Activated CD4-positive, alpha-beta T cell treated with anti-CD3 and anti-CD28 coated beads, Interleukin-2, amount 50 U/mL, for 24 hours (primary cell): ENCODE results near the gene TLR6.
"Not testable (repeated sequence)": the region's sequence is repeated elsewhere in the genome, so short reads cannot be mapped to it uniquely, and the experiment has no call there.

Source experiments
- DNase-seq, 2 donors: peaks; one replicate each; pipeline ENCODE4 v3.0.0-alpha.2; 2020; ENCODE audit warnings: low read depth in 1 of 2, low spot score in 1 of 2

Gene TLR6

DNA sequence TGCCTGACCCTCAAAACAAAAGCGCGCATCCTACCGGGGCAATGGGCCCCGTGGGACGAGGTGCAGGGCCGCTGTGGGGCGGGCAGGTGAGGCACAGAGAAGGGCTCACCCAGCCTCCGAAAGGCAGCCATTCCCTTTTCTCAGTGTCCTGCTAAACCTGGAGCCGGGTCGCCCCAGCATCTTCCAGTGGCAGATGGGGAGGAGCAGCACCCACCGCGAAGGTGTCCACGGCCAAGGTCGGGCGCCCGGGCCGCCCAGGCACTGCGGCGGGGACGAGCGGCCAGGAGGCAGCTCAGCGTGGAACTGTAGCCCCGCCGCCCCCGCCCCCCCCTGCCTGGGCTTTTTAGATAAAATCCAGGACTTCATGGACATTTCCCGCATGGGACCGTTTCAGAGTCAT lies 32.9 kb downstream of the TLR6 start:
- DNase-seq = no peak

GRCh38 chr4:38822748-38823303 lies 33.8 kb downstream of the TLR6 start:
- no peak for DNase-seq

DNA sequence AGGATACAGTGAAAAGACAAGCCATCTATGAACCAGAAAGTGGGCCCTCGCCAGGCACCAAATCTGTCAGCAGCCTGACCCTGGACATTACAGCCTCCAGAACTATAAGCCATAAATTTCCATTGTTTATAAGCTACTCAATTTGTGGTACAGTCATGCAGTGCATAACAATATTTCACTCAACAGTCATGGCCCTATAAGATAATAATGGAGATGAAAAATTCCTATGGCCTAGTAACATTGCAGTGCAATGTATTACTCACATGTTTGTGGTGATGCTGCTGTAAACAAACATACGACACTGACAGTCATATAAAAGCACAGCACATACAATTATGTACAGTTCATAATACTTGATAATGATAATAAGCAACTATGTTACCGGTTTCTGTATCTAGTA lies 34.9 kb downstream of the TLR6 start:
- DNase-seq = no peak

- no peak for DNase-seq
These were observed 36.1 kb downstream of the TLR6 start for GRCh38 chr4:38820329-38821061.

GRCh38 chr4:38819569-38819968 lies 37.0 kb downstream of the TLR6 start:
- DNase-seq = no peak

DNA sequence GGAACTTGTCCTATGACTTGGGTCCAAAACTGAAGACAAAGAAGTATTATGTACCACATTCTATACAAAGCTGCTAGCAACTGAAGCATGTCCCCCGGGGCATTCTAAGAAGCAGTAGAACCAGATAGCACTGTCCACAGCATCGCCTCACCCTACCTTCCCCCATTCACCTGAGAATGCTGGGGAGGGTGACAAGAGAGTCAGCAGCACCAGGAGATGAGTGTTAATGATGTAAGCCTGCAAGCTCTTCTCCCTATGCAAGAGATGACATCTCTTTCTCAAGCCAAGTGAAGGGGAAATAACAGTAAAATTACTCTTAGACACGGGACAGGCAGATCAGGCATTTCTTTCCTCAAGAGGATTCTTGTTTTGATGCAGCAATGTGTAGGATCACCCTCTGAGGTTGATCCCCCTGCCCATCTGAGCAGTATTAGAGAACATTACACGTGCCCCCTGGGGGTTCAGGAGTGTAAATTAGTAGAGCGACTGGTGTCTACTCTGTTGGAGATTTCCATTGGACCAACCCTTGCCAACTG lies 38.1 kb downstream of the TLR6 start:
- DNase-seq = no peak

- no peak for DNase-seq
These were observed 40.5 kb downstream of the TLR6 start for GRCh38 chr4:38815885-38816782.

GRCh38 chr4:38814386-38814785 lies 42.2 kb downstream of the TLR6 start:
- DNase-seq = no peak

- DNase-seq = no peak
These were observed 45.3 kb downstream of the TLR6 start for GRCh38 chr4:38811297-38811696.

- DNase-seq = not testable (repeated sequence)
These were observed 49.2 kb downstream of the TLR6 start for GRCh38 chr4:38807462-38807861.

- DNase-seq = not testable (repeated sequence)
These were observed 50.4 kb downstream of the TLR6 start for GRCh38 chr4:38806251-38806650.

- DNase-seq = no peak
These were observed 51.0 kb downstream of the TLR6 start for GRCh38 chr4:38805530-38806145.

DNA sequence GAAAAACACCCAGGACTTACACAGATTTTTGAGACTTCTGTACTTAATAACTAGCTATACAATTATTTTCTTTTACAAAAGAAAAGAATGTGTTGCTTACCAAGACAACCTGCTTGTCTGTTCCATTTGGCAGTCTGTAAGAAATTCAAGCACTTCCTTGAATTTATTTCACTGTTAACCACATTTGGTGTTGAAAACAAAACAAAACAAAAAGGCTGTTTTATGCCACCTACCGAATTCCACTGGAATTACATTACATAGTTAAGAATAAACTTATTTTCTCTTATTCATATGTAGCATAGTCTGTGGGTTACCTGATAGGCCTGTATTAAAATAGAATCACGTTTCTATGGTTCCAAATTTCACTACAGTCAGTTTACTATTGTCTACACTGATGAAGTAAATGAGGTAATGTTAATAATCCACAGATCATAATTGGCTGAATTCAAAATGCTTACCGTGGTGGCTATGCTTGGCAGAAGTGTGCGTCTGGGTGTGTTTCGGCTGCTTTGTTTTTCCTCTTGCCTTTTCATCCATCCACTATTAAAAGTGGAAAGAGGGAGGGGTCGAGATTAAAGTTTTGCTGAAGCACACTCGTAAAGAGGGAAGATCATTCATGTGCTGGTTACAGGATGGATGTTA lies 51.8 kb downstream of the TLR6 start, which contains the start of gene TLR1:
TLR1 (minus strand) TSS at position 138 of the 642 bp plus-strand sequence. CDS start 5,960 bp downstream, outside the sequence.
- DNase-seq = no peak

GRCh38 chr4:38803833-38804653 lies 52.6 kb downstream of the TLR6 start:
- DNase-seq = peak in 1 of 2 donors; percentile 38

DNA sequence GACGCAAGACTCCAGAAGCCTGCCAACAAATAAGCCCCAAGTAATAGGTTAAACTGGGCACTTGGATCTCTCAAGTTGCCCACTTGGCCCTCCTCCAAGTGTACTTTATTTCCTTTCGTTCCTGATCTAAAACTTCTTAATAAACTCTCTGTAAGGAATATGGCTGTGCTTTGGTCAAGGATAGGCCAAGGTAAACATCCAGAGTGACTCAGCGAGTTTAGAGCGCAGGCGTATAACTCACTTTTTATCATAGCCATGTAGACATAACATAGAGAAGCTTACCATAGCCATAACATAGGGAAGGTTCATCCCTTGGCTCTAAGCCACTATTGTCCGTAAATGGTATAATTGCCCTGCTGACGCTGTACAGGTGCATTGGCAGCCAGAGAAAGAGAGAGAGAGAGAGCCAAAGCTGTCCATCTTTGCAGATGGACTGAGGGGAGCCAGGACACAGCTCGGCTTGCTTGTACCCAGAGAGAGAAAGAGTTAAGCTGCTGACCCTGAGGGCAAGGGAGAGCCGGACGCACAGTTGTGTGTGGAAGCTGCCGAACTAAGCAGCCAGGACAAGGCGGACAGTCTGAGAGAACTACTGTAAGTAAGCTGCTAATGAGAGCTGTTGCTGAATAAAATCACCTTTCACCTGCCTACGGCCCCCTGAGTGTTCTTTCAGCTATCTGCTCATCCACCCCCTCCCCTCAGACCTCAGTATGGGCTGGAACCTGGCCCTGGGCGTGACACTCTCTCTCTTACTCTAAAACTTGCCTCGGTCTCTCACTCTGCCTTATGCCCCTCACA lies 53.9 kb downstream of the TLR6 start:
- DNase-seq = no peak

DNA sequence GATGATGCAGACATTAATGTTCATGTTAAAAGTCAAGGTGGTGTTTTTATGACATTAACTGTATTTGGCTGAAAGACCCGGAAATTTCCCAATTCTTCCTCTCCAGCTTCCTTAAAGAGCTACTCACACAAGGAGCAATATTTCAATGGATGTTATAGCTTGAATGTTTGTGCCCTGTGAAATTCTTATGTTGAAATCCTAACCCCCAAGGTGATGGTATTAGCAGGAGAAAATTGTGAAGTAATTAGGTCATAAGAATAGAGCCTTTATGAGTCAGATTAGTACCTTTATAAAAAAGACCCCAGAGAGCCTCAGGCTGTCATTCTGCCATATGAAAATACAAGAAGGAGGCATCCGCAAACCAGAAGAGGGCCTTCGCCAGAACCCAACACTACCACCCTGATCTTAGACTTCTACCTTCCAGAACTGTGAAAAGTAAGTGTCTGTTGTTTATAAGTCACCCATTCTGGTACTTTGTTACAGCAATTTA lies 55.6 kb downstream of the TLR6 start:
- DNase-seq = no peak

DNA sequence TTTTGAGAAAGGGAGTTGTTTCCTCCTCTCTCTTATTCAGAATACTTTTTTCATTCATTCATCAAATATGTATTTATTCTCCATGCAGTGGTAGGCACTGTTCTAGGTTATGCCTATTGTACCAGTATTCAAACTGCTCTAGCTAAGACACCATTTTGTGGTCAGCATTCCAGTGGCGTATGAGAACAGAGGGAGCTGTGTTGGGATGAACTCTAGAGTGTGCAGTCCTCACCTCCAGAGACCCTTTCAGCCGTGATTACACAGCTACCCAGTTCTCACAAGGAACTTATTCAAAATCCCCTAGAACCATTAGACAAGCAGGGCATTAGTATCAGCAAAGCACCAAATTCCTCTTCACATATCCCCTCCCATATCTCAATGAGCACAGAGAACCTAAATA lies 56.3 kb downstream of the TLR6 start:
- no peak for DNase-seq

GRCh38 chr4:38795087-38795486 lies 61.5 kb downstream of the TLR6 start:
- no peak for DNase-seq

DNA sequence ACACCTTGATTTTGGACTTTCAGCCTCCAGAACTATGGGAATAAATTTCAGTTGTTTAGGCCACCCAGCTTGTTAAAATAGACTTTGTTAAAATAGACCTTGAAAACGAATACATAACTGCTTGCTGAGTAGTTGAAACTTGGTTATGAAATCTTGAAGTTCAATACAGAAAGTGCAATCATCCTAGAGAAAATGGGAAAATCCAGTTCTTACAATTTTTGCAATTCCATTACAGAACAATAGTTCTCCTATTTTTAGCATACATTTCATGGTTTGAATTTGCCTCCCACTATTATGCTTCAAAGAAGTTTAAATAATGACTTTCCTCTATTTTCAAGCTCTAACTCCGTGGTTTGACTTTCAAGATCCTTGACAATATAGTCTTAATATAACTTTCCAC lies 62.6 kb downstream of the TLR6 start:
- DNase-seq = no peak
